Measurements from ENCODE around the gene SCD5.

GRCh38 chr4:82687531-82687930, 111.1 kb downstream of the SCD5 start:
- TF ChIP-seq, protein P1, sequence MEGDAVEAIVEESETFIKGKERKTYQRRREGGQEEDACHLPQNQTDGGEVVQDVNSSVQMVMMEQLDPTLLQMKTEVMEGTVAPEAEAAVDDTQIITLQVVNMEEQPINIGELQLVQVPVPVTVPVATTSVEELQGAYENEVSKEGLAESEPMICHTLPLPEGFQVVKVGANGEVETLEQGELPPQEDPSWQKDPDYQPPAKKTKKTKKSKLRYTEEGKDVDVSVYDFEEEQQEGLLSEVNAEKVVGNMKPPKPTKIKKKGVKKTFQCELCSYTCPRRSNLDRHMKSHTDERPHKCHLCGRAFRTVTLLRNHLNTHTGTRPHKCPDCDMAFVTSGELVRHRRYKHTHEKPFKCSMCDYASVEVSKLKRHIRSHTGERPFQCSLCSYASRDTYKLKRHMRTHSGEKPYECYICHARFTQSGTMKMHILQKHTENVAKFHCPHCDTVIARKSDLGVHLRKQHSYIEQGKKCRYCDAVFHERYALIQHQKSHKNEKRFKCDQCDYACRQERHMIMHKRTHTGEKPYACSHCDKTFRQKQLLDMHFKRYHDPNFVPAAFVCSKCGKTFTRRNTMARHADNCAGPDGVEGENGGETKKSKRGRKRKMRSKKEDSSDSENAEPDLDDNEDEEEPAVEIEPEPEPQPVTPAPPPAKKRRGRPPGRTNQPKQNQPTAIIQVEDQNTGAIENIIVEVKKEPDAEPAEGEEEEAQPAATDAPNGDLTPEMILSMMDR (IDR thresholded peaks at IDR 0.05): no peak
- no peak for TF ChIP-seq POLR2A (IDR thresholded peaks at IDR 0.05)

Data from tibial nerve (tissue), 3 donors.